ENCODE measurements around the gene HMX2.

HMX2 gene

GRCh38 chr10:123140164-123140982, 7.6 kb upstream of the HMX2 start:
- intact Hi-C loops (cut with DNase I; ENCODE audit: low total_unique reads): no loop called here
- no peak for TF ChIP-seq CTCF (IDR thresholded peaks at IDR 0.05)
- Histone ChIP-seq H3K4me1 (peaks cover 0 to 37% (median 33%) of the 10 kb centered on the region in 4 donors), H3K27me3 (peaks cover under 1 to 100% of the 10 kb centered on the region in 2 donors), H3K9me3 (no peaks in the 10 kb centered on the region), H3K27ac (no peak overlapping the region), H3K4me3 (no peak overlapping the region), H3K36me3 (no peaks in the 10 kb centered on the region)
- no peak for DNase-seq

DNA sequence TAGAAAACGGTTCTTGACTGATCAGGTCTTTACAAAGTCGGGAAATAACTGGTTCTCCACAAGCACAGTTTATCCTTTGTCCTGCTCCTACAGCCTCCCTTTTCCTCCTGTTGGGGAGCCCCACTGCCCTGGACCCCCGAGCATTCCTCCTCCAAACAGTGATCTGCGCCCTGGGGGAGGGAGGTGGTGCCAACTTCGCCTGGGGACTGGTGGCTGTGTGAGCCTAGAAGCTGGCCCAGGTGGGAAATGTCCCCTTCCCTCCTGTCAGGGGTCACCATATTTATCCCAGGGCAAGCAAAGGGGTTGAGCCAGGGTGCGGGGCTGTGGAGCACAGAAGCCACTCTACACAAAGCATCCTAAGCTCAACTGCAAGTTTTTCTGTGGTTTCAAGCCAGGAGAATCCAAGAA, 6.9 kb upstream of the HMX2 start:
- Histone ChIP-seq H3K36me3 (no peaks in the 10 kb centered on the region), H3K4me3 (no peak overlapping the region), H3K4me1 (peaks cover 0 to 37% (median 28%) of the 10 kb centered on the region in 4 donors), H3K9me3 (no peaks in the 10 kb centered on the region), H3K27ac (no peak overlapping the region), H3K27me3 (peaks cover 0 to 100% of the 10 kb centered on the region in 2 donors)
- no peak for TF ChIP-seq CTCF (IDR thresholded peaks at IDR 0.05)
- no peak for DNase-seq
- intact Hi-C loops (cut with DNase I; ENCODE audit: low total_unique reads): no loop called here

DNA sequence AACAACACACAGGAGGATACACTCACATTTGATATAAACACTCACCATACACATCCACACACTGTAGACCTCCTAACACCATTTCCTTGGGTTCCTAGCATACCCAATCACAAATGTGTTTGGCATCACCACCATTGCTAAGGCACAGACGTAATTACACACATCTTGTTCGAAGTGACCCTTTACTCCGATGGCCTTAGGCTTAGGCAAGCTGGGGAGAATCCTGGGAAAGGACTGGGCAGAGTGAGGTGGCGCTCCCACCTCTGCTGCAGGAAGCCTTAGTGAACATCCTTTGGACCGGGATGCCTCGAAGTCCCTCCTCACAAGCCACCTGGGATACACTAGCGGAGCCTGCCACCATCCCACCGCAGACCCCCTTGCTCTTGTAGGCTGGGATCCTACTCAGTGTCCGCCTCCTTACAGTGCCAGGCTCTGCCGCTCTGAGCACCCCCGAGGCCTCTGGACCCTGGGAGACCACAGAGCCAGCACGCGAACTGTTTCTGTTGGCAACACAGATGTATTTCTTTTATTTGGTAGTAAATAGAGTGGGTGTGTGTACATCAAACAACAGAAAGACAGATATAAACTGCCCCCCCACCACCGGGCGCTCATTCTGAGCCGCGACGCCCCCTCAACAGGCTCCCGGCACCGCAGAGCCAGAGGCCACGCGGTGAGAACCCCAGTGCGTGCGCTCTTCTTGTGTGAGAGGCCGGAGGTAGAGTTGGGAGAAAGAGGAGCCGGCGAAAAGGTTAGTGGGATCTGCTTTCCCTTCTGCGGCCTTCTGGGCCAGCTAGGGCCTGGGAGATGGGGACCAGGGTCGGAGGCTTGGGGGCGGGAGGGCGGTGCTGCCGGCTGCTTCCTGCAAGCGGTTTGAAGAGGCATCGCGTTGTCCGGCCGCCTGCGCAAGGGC, 5.9 kb upstream of the HMX2 start:
- Histone ChIP-seq H3K36me3 (no peaks in the 10 kb centered on the region), H3K9me3 (no peaks in the 10 kb centered on the region), H3K27ac (no peak overlapping the region), H3K4me3 (no peak overlapping the region), H3K27me3 (peaks cover 0 to 100% of the 10 kb centered on the region in 2 donors), H3K4me1 (peaks cover 0 to 33% (median 24%) of the 10 kb centered on the region in 4 donors)
- TF ChIP-seq CTCF (IDR thresholded peaks at IDR 0.05): no peak
- intact Hi-C loops (cut with DNase I; ENCODE audit: low total_unique reads): no loop called here
- no peak for DNase-seq

DNA sequence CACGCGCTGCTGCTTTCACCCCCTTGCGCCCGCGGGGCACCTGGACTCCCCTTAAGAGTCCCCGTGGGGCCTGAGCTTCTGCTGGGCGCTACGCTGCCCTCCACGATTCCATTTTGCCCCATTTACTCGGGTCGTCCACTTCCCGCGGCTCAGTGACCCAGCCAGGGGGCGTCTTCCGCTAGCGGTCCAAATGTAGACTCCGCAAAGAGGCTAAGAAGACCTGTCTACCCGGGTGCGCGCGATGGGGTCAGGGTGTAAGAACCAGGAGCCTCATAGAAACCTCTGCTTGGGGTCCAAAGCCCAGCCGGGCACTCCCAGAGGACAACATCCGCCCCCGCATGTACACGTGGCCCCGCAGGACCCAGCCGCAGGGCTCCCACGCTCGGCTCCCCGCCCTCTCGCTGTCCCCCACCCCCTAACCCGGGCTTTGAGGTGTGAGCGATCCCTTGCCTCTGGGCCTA, 5.2 kb upstream of the HMX2 start:
- no peaks in the 10 kb centered on the region for H3K36me3 ChIP-seq
- no peak overlapping the region for H3K4me3 ChIP-seq
- TF ChIP-seq CTCF (IDR thresholded peaks at IDR 0.05): no peak
- intact Hi-C loops (cut with DNase I; ENCODE audit: low total_unique reads): no loop called here
- no peak overlapping the region for H3K27ac ChIP-seq
- H3K4me1 ChIP-seq: peaks cover 0 to 29% (median 19%) of the 10 kb centered on the region in 4 donors
- no peak for DNase-seq
- H3K27me3 ChIP-seq: peaks cover 0 to 100% of the 10 kb centered on the region in 2 donors
- no peaks in the 10 kb centered on the region for H3K9me3 ChIP-seq

- TF ChIP-seq CTCF (IDR thresholded peaks at IDR 0.05): no peak
- DNase-seq: no peak
- peaks cover 0 to 31% (median 22%) of the 10 kb centered on the region in 4 donors for H3K4me1 ChIP-seq
- no peaks in the 10 kb centered on the region for H3K9me3 ChIP-seq
- no peak overlapping the region for H3K27ac ChIP-seq
- intact Hi-C loops (cut with DNase I; ENCODE audit: low total_unique reads): no loop called here
- H3K36me3 ChIP-seq: no peaks in the 10 kb centered on the region
- no peak overlapping the region for H3K4me3 ChIP-seq
- H3K27me3 ChIP-seq: peaks cover 0 to 100% of the 10 kb centered on the region in 2 donors
These were observed 4.6 kb upstream of the HMX2 start for GRCh38 chr10:123143162-123143824.
